Osteocyte (in vitro differentiated cells): ENCODE results near the gene NUDT22. TPM values are rescaled to one million over a fixed set of nuclear protein-coding genes. Genes with fewer than 3 reads are reported as not detected.

ENCODE experiments used
- DNase-seq: peaks from one replicate; pipeline ENCODE4 v3.0.0; 2021; ENCODE audit warnings: mixed read lengths; ENCODE audit not compliant: unreplicated experiment; ENCODE audit errors: extremely low spot score
- H3K27ac Mint-ChIP-seq: one replicate; pipeline ENCODE4 v1.8.0; 2021; ENCODE audit warnings: mild to moderate bottlenecking, mixed read lengths; ENCODE audit not compliant: unreplicated experiment
- H3K27me3 Mint-ChIP-seq: one replicate; pipeline ENCODE4 v1.8.0; 2021; ENCODE audit warnings: mixed read lengths; ENCODE audit not compliant: unreplicated experiment
- H3K36me3 Mint-ChIP-seq: one replicate; pipeline ENCODE4 v1.8.0; 2021; ENCODE audit warnings: mixed read lengths; ENCODE audit not compliant: unreplicated experiment
- H3K4me1 Mint-ChIP-seq: one replicate; pipeline ENCODE4 v1.8.0; 2021; ENCODE audit warnings: mixed read lengths; ENCODE audit not compliant: unreplicated experiment
- H3K4me3 Mint-ChIP-seq: one replicate; pipeline ENCODE4 v1.8.0; 2021; ENCODE audit warnings: mild to moderate bottlenecking, moderate library complexity, mixed read lengths; ENCODE audit not compliant: unreplicated experiment
- H3K9me3 Mint-ChIP-seq: one replicate; pipeline ENCODE4 v1.8.0; 2021; ENCODE audit warnings: mixed read lengths; ENCODE audit not compliant: unreplicated experiment
- total RNA-seq: library from RNA; stranded (reverse); gene quantifications from 2 replicates; pipeline ENCODE4 v1.2.1, GENCODE V29; 2021
- TF ChIP-seq, protein P1 (sequence below): fragments of 200-600 bp; sonication (generic); IDR thresholded peaks from 2 replicates; pipeline ENCODE4 v1.5.0; 2021; ENCODE audit warnings: antibody characterized with exemption, mild to moderate bottlenecking, moderate library complexity

NUDT22 gene
- total RNA-seq, 1 donor from 2014 or later = 46.8 TPM

GRCh38 chr11:64219354-64219684 is 6.8 kb upstream of the NUDT22 start:
- TF ChIP-seq, protein P1, sequence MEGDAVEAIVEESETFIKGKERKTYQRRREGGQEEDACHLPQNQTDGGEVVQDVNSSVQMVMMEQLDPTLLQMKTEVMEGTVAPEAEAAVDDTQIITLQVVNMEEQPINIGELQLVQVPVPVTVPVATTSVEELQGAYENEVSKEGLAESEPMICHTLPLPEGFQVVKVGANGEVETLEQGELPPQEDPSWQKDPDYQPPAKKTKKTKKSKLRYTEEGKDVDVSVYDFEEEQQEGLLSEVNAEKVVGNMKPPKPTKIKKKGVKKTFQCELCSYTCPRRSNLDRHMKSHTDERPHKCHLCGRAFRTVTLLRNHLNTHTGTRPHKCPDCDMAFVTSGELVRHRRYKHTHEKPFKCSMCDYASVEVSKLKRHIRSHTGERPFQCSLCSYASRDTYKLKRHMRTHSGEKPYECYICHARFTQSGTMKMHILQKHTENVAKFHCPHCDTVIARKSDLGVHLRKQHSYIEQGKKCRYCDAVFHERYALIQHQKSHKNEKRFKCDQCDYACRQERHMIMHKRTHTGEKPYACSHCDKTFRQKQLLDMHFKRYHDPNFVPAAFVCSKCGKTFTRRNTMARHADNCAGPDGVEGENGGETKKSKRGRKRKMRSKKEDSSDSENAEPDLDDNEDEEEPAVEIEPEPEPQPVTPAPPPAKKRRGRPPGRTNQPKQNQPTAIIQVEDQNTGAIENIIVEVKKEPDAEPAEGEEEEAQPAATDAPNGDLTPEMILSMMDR = no peak
- Mint-ChIP-seq H3K27me3 (no peaks in the 10 kb centered on the region), H3K27ac (no peak overlapping the region), H3K4me3 (no peak overlapping the region), H3K4me1 (peaks cover 2% of the 10 kb centered on the region), H3K36me3 (no peaks in the 10 kb centered on the region), H3K9me3 (no peaks in the 10 kb centered on the region)
- DNase-seq = no peak

- TF ChIP-seq, protein P1 = no peak
- Mint-ChIP-seq H3K4me3 (no peak overlapping the region), H3K27me3 (no peaks in the 10 kb centered on the region), H3K4me1 (peaks cover 2% of the 10 kb centered on the region), H3K36me3 (no peaks in the 10 kb centered on the region), H3K9me3 (no peaks in the 10 kb centered on the region), H3K27ac (no peak overlapping the region)
- no peak for DNase-seq
These were observed 6.3 kb upstream of the NUDT22 start for GRCh38 chr11:64219755-64220154.

DNA sequence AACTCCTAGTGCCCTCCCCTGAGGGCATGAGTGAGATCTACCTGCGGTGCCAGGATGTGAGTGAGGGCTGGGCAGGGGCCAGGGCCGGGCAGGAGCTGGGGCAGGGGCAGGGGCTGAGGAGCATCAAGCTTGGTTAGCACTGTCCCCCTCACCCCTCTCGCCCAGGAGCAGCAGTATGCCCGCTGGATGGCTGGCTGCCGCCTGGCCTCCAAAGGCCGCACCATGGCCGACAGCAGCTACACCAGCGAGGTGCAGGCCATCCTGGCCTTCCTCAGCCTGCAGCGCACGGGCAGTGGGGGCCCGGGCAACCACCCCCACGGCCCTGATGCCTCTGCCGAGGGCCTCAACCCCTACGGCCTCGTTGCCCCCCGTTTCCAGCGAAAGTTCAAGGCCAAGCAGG is 5.8 kb upstream of the NUDT22 start:
- H3K9me3 Mint-ChIP-seq = no peaks in the 10 kb centered on the region
- no peaks in the 10 kb centered on the region for H3K27me3 Mint-ChIP-seq
- no peak overlapping the region for H3K27ac Mint-ChIP-seq
- no peak for DNase-seq
- TF ChIP-seq, protein P1 = no peak
- no peak overlapping the region for H3K4me3 Mint-ChIP-seq
- H3K4me1 Mint-ChIP-seq = peaks cover 6% of the 10 kb centered on the region
- H3K36me3 Mint-ChIP-seq = no peaks in the 10 kb centered on the region

GRCh38 chr11:64220798-64221197 is 5.3 kb upstream of the NUDT22 start:
- no peak overlapping the region for H3K4me3 Mint-ChIP-seq
- TF ChIP-seq, protein P1 = no peak
- H3K27me3 Mint-ChIP-seq = no peaks in the 10 kb centered on the region
- no peak overlapping the region for H3K27ac Mint-ChIP-seq
- H3K9me3 Mint-ChIP-seq = no peaks in the 10 kb centered on the region
- H3K36me3 Mint-ChIP-seq = no peaks in the 10 kb centered on the region
- DNase-seq = no peak
- peaks cover 8% of the 10 kb centered on the region for H3K4me1 Mint-ChIP-seq

DNA sequence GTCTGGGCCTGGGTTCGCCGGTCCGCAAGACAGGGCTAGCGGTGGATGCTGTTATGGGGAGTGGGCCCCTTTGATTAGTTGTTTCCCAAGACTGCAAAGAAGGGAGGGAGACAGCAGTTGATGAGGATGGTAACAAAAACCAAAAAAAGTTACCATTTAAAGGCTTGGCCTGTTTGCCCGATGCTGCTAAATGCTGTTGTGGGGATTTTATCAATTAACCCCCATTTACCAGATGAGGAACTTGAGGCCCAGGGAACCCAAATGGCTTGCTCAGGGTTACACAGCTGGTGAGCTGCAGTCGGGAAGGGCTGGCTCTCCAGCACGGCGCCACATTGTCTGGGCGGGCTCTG is 3.4 kb upstream of the NUDT22 start:
- no peaks in the 10 kb centered on the region for H3K36me3 Mint-ChIP-seq
- no peaks in the 10 kb centered on the region for H3K27me3 Mint-ChIP-seq
- TF ChIP-seq, protein P1 = no peak
- no peak overlapping the region for H3K4me3 Mint-ChIP-seq
- H3K4me1 Mint-ChIP-seq = peaks cover 17% of the 10 kb centered on the region
- H3K27ac Mint-ChIP-seq = no peak overlapping the region
- H3K9me3 Mint-ChIP-seq = no peaks in the 10 kb centered on the region
- no peak for DNase-seq
